SH-SY5Y (cell line): ENCODE results near the gene KCTD3.

Experiments used
- GATA2 ChIP-seq: IDR thresholded peaks from 2 replicates; pipeline ENCODE4 v1.6.1; 2011; ENCODE audit warnings: mild to moderate bottlenecking, low read depth, low read length
- GATA3 ChIP-seq: IDR thresholded peaks from 2 replicates; pipeline ENCODE4 v1.6.1; 2011; ENCODE audit warnings: low read depth, mild to moderate bottlenecking, low read length, moderate library complexity

Gene KCTD3

DNA sequence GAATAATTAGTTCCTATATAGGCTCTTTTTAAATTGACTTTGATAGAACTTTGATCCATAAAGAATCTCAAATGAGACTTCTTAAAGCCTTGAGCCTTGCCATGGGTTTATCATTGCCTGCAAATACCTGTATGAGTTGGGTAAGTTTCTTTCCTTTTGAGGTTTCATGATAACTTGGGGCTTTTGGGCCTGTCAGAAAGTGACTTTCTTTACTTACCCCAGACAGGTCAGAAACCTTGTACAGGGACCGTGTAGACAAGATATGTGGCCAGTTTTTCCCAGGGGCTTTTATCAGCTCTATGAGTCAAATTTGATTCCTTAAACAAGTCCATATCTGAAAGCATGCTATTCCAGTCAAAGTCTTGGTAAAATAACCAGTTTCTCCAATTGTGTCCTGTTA lies 17.3 kb downstream of the KCTD3 start:
- TF ChIP-seq GATA2 (no peak), GATA3 (no peak)

GRCh38 chr1:215589650-215590435 lies 22.7 kb downstream of the KCTD3 start:
- TF ChIP-seq GATA3 (no peak), GATA2 (no peak)

DNA sequence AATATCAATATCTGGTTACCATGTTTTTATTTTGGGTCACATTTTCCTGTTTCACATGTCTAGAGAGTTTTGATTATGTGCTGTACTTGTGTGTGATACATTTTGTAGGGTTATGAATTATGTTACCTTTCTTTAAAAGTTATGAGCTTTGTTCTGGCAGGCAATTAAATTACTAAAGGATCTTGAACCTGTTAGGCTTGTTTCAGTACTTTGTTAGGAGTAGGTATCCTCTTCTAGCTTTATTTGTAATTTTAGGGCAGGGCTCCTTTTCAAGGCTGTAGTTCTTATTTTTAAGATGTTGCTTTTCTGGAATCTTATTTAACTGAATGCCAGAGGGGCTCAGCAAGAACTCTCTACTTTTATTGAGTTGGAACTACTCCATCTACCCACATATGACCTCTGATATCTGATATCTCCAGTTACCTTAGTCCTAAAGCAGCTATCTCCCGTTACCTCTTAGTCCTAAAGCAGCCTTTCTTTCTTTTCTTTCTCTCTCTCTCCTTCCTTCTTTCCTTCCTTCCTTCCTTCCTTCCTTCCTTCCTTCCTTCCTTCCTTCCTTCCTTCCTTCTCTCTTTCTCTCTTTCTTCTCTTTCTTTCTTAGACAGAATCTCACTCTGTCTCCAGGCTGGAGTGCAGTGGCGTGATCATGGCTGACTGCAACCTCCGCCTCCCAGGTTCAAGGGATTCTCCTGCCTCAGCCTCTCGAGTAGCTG lies 23.8 kb downstream of the KCTD3 start:
- TF ChIP-seq GATA3, result no peak
- TF ChIP-seq GATA2, result no peak

DNA sequence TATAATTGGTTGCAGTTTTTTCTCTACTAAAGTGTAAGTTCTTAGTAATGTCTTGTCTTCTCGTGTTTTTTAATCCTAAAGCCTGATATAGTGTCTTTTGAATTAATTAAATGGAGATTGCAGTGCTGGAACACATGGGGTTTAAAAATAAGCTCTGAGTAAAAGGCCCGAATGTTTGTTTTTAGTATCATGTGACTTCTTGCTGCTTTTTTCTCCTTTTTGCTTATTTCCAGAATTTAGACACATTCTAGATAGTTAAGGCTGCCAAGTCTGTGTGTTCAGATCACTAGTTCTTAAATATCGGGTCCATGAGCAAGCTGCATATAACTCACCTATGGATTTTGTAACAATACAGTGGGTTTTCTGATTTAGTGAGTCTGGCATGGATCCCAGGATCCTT lies 27.5 kb downstream of the KCTD3 start:
- no peak for TF ChIP-seq GATA3
- TF ChIP-seq GATA2, result no peak

DNA sequence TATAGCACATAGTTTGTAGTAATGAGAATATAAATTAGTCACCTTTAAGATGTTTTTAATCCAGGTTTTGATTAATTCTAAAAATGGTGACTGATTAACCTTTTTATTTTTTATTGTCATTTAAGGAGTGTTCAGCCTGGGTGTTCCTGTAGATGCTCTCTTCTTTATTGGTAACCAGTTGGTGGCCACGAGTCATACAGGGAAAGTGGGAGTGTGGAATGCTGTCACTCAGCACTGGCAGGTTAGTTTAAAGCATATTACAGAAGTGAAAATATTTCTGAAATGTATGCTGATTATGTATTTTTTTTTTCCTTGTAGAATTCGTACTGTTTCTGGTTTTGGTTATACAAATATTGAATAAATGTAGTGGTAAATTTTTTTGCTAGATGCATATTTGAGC lies 28.1 kb downstream of the KCTD3 start:
- TF ChIP-seq GATA3 (no peak), GATA2 (no peak)

GRCh38 chr1:215597961-215598360 lies 30.9 kb downstream of the KCTD3 start:
- no peak for TF ChIP-seq GATA3
- TF ChIP-seq GATA2, result no peak

- TF ChIP-seq GATA2, result no peak
- TF ChIP-seq GATA3, result no peak
Observed at GRCh38 chr1:215599418-215600074, 32.4 kb downstream of the KCTD3 start.

- TF ChIP-seq GATA3, result no peak
- no peak for TF ChIP-seq GATA2
Observed at GRCh38 chr1:215600258-215600792, 33.2 kb downstream of the KCTD3 start.

- TF ChIP-seq GATA3 (no peak), GATA2 (no peak)
Observed at GRCh38 chr1:215600867-215601266, 33.8 kb downstream of the KCTD3 start.

- TF ChIP-seq GATA3, result no peak
- no peak for TF ChIP-seq GATA2
Observed at GRCh38 chr1:215601276-215601675, 34.2 kb downstream of the KCTD3 start.

- TF ChIP-seq GATA2 (no peak), GATA3 (no peak)
Observed at GRCh38 chr1:215603319-215603718, 36.2 kb downstream of the KCTD3 start.

GRCh38 chr1:215605011-215605621 lies 38.0 kb downstream of the KCTD3 start:
- TF ChIP-seq GATA2 (no peak), GATA3 (no peak)

- no peak for TF ChIP-seq GATA3
- no peak for TF ChIP-seq GATA2
Observed at GRCh38 chr1:215606036-215606435, 38.9 kb downstream of the KCTD3 start.

DNA sequence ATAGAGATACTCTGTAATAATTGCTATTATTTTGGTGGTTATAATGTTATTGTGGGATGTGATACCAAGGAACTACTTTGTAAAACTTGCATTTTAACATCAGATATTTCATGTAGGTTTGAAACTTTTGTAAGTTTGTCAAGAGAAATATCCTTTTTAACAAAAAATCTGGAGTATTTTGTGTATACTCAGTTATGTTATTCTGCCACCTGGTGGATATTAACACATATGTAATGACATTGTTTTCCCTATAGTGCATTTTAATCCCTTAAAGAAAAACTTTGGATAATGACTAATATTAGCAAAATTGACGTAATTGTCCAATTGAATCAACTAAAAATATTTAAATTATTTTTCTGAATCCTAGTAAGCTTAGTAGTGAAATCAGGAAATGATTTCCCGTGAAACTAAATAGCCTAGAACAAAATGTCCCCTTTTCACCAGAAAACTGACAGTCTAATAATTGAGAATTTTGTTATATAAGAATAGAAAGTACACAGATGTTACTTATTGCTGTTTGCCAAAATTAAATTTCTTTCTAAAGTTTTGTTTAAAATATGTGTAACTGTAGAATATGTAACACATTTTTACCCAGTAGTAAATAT lies 39.6 kb downstream of the KCTD3 start:
- TF ChIP-seq GATA2 (no peak), GATA3 (no peak)

DNA sequence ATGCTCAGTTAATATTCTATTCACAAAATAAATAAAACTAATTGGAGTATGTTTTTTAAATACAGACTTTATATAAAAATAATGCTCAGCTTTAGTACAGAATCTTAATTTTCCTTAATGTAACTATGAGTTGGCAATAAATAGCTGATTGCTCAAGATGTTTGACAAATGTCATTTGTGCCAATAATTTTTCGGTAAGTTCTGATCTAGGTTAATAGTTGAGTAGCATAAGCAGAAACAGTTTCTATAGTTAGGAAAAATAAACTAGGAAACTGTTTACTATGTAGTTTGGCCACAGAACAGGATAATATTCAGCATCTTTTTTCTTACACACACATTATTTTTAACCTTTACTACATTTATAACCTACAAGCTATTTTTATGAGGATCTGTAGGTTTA lies 40.3 kb downstream of the KCTD3 start:
- no peak for TF ChIP-seq GATA2
- TF ChIP-seq GATA3, result no peak
